Kidney capillary endothelial cell (primary cell): ENCODE results near the gene SCIN.
"Not testable (repeated sequence)": the region's sequence is repeated elsewhere in the genome, so short reads cannot be mapped to it uniquely, and the experiment has no call there.

Source experiments
- DNase-seq: peaks from one replicate; pipeline ENCODE4 v3.0.0-alpha.2; 2018; ENCODE audit warnings: low spot score

Gene SCIN

DNA sequence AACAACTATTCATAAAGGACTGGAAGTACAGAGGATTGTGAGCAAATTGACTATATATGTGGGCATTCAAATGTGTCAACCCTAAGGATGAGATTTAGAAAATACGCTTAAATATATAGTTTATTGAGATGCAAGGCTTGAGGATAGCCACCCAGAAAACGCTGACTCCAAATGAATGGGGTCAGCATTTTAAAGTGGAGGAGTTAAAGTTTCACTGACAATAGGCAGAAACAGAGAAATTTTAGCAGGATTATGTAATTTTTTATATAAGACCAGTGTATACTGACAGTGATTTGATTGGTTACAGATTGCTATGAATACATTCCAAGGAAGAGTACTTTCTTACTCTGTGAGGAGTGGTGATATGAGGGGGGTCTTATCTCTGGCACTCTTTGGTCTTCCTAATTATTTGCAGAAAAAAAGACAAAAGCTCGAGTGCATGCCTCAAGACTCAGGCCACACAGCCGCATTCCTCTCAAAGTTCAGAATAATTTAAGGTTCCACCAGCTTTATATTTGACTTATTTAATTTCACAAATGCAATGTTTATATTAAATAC is 78.3 kb downstream of the SCIN start:
- no peak for DNase-seq

GRCh38 chr7:12649348-12649747 is 78.8 kb downstream of the SCIN start:
- DNase-seq: no peak

DNA sequence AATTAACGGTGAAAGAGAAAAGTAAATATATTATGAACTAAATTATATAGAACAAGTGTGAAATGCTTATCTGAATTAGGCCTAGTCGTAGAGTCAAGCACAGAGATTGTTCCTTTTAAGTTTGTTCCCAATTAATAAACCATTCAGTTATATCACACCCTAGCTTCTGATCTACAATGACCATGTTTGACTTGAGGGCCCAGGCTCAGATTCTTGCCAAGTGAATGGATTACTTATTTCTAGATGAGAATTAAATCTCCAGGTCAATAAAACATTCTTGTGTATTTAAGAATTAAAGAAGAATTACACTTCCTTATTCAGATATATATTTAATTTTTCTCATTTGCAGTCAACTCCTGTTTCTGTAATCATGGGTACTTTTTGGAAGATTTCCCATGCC is 79.6 kb downstream of the SCIN start:
- DNase-seq: no peak

DNA sequence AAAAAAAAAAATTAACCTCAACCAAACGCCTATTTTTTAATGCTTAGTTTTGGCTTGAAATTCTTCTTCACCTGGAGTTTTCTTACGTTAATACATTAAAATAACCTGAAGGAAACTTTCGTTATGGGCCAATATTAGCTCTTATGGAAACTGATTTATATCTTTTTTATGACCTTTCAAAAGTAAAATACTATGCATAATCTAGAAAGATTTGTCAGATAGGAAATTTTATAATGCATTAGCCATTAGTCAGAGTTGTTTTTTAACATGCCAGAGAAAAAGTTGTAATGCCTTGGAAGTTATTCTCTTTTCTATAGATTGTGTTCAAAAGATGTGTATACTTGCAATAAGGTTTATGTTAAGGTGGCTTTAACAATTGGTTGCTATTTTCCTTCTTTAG is 82.6 kb downstream of the SCIN start:
- no peak for DNase-seq

- DNase-seq: no peak
These were observed 83.0 kb downstream of the SCIN start for GRCh38 chr7:12653518-12653917.

DNA sequence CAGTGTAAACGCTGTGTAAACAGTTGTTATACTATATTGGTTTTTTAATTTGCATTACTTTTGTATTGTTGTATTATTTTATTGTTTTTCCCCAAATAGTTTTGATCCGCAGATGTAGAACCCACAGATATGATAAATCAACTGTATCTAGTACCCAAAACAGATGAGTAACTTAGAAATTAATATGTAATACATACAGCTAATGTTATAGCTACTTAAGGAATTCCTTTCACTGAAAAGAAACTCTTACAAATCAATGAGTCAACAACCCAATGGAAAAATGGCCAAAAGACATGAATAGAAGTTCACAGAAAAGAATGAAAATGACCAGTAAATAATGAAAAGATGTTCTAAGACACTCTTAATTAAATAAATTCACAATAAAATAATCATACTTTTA is 84.6 kb downstream of the SCIN start:
- DNase-seq: no peak

- DNase-seq: not testable (repeated sequence)
These were observed 89.9 kb downstream of the SCIN start for GRCh38 chr7:12660423-12660822.

- DNase-seq: not testable (repeated sequence)
These were observed 90.5 kb downstream of the SCIN start for GRCh38 chr7:12660986-12661385.

GRCh38 chr7:12661581-12661980 is 91.1 kb downstream of the SCIN start:
- no peak for DNase-seq

- no peak for DNase-seq
These were observed 99.6 kb downstream of the SCIN start for GRCh38 chr7:12670000-12670729.

GRCh38 chr7:12670743-12671520 is 100.4 kb downstream of the SCIN start:
- DNase-seq: no peak

GRCh38 chr7:12673436-12673835 is 102.9 kb downstream of the SCIN start:
- not testable (repeated sequence) for DNase-seq

DNA sequence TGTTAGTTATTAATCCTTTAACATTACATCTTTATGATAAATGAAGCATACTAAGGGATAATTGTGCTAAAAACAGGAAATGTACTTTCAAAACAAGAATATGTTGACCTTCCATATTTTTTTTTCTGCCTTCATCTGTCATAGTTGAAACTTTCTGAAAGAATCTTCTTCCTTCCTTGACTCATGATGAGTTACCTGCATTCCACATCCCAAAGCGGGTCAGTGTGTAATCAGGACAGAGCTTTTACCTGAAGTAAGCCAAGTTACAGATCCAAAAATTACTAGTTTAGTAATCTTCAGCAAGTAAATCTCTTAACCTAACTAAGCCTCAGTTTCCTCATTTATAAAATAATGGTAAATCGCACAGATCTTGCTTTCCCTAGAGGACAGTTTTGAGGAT is 103.5 kb downstream of the SCIN start:
- DNase-seq: no peak

- DNase-seq: no peak
These were observed 104.3 kb downstream of the SCIN start for GRCh38 chr7:12674861-12675260.

DNA sequence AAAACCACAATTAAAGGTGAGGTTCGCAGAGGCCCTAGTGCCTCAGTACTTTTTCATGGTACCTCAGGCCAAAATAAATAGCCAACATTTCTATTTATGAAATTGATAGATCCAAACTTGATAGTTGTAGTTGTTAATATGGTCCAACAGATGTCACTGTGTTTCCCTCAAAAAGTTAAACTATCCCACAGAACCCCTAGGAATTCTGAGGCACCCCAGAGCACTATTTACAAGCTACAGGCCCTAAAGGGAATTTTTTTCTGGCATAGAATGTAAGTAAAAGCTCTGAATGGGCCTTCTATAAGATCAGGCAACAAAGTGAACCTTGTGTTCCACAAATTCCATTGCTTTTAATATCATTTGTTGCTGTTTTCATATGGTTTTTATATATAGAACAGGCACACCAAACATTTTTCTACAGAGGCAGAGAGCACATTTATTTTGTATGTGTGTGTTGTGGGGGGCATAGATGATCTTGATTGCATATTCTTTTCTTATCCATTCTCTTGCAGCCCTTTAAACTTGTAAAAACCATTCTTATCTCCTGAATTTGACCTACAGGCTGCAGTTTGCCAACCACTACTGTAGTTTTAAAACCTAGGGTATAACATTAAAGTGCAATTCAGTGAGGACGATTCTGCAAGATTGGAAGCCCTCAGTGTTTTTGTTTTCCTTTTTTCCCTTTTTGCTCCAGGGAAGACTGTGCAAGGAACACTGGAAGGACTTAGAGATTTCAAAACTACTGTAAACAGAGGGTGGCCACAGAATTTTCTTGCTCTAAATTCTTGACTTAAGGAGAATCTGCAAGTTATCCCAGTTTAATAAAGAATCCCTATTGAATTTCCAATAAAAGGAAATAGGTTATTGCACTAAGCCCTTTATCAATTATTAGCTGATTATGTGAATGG is 113.4 kb downstream of the SCIN start:
- no peak for DNase-seq

DNA sequence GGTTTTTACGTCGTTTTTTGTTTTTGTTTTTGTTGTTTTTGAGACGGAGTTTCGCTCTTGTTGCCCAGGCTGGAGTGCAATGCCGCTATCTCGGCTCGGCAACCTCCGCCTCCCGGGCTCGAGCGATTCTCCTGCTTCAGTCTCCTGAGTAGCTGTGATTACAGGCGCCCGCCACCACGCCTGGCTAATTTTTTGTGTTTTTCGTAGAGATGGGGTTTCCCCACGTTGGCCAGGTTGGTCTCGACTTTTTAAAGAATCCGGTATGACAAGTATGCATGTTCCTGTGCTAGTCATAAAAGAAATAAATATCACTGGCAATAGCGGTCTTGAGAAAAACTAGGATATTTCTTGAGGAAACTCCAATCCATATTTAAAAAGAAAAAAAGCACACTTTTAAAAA is 114.2 kb downstream of the SCIN start:
- no peak for DNase-seq

DNA sequence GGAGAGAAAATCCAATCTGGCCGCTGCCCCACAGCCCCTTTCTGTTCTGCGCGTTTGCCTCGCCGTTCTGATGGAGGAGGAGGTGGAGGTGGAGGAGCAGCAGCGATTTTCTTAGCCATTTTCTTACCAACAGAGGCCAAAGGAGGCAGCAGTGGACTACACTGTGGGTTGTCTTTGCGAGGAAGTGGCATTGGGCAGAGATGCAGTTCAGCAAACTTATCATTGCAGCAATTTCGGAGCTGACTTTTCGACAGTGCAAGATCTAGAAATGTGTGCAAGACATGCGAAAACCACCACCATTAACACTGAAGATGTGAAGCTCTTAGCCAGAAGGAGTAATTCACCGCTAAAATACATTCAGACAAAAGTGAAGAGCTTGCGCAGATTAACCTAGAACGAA is 115.0 kb downstream of the SCIN start:
- DNase-seq: no peak

DNA sequence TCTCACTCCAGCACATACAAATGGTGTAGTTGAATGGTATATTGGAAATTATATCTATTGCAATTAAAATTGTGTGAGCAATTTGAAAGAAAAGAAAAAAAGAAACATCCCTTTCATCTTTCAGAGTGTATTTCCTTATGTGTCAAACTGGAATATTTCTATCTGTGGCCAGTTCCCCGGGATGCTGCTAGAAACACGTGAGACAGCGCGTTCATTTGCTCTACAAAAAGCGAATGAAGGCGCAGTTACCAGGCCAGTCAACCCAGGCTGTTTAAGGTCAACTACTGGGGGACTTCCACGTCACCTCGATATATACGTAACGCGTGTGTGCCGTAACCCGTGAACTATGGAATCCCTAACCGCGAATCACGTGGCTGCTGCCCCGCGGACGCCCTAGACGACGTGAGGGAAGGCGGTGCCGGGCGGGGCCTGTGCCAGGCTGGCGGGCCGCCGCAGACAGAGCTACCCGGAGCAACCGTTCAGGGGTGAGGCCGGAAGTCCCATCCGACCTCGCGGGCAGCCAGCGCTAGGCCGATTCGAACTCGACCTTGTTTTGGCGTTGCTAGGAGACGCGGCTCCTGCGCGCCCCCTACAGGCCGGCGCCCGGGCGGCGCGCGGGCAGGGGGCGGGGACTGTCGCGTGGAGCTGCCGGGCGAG is 115.8 kb downstream of the SCIN start:
- DNase-seq: peak; percentile 87

DNA sequence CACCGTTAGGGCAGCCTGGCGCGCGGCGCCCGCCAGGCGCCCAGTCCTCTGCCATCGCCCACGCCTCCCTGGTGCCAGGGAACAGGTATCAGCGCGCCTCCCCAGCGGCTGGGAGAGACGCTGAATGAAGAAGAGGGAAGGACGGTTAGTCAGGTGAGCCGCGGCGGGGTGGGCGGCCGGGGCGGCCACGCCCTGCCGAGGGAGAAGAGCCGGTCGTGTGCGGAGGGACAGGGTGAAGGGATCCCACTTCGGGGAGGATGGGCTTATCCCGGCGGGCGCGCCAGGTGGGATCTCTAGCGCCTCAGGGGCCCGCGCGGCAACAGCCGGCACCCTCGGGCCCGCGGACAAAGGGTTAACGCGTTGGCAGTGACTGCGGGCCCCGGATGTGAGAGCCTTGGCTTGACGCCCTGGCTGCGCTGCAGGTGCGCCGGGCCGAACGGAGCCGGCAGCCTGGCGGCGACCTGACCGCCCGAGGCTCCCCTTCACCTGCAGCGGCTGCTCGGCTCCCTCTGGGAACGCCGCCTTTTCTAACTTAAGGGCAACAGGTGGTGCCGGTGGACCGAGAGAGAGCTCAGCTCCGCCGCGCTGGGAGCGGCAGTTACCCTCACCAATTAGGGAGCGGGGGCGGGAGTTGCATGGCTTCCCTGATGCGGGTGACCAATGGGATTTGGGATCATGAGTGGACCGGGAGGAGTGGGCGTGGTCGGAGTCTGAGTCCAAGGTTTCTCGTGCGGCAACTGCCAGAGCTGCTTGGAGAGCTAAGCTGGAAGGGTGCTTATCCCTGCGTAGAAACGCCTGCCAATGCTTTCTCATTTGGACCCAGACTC is 116.6 kb downstream of the SCIN start, which contains the start of gene ARL4A:
Gene ARL4A, plus strand, starts transcription at position 743 of the 827 bp plus-strand sequence. CDS start 622 bp downstream, outside the sequence.
- peak; percentile 98 for DNase-seq

GRCh38 chr7:12687718-12688171 is 117.2 kb downstream of the SCIN start:
- DNase-seq: no peak
